Muscle layer of colon (tissue), 2 donors: ENCODE results near the gene CNOT10.
"Not testable (repeated sequence)": the region's sequence is repeated elsewhere in the genome, so short reads cannot be mapped to it uniquely, and the experiment has no call there.

ENCODE experiments used
- H3K27ac ChIP-seq: one replicate; pipeline ENCODE4 v1.7.0; 2013; ENCODE audit warnings: low read depth, mild to moderate bottlenecking, low read length, moderate library complexity
- H3K27me3 ChIP-seq, 2 donors: one replicate each; pipeline ENCODE4 v1.7.0; 2013; ENCODE audit warnings: low read length in 2 of 2, mild to moderate bottlenecking in 2 of 2; ENCODE audit not compliant: insufficient read depth in 2 of 2, control insufficient read depth in 1 of 2
- H3K36me3 ChIP-seq: one replicate; pipeline ENCODE4 v1.7.0; 2013; ENCODE audit warnings: mild to moderate bottlenecking, low read length; ENCODE audit not compliant: insufficient read depth
- H3K4me1 ChIP-seq: one replicate; pipeline ENCODE4 v1.7.0; 2013; ENCODE audit warnings: mild to moderate bottlenecking, low read length; ENCODE audit not compliant: insufficient read depth
- H3K4me3 ChIP-seq, 2 donors: one replicate each; pipeline ENCODE4 v1.7.0; 2013; ENCODE audit warnings: low read length in 2 of 2, low read depth in 1 of 2, mild to moderate bottlenecking in 1 of 2, moderate library complexity in 1 of 2
- H3K9ac ChIP-seq: one replicate; pipeline ENCODE4 v1.7.0; 2013; ENCODE audit warnings: low read length
- H3K9me3 ChIP-seq: one replicate; pipeline ENCODE4 v1.7.0; 2013; ENCODE audit warnings: mild to moderate bottlenecking, low read length
- donor health status: abdominal sarcoma.
- donor health status: Adenocarcinoma of cecum.

The CNOT10 gene

GRCh38 chr3:32797776-32798175, 112.8 kb downstream of the CNOT10 start:
- Histone ChIP-seq H3K27ac (no peak overlapping the region), H3K9me3 (no peaks in the 10 kb centered on the region), H3K36me3 (no peaks in the 10 kb centered on the region), H3K9ac (no peak overlapping the region), H3K27me3 (no peaks in the 10 kb centered on the region), H3K4me1 (no peaks in the 10 kb centered on the region), H3K4me3 (no peak overlapping the region)

DNA sequence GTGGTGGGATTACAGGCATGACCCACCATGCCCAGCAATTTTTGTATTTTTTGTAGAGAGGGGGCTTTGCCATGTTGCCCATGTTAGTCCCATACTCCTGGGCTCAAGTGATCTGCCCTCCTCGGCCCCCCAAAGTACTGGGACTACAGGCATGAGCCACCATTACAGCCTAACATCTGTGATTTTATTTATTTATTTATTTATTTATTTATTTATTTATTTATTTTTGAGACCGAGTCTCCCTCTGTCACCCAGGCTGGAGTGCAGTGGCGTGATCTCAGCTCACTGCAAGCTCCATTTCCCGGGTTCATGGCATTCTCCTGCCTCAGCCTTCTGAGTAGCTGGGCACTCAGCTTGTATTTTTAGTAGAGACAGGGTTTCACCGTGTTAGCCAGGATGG, 116.5 kb downstream of the CNOT10 start:
- H3K27me3 ChIP-seq, H3K9ac ChIP-seq, H3K9me3 ChIP-seq, H3K27ac ChIP-seq, H3K4me3 ChIP-seq, H3K36me3 ChIP-seq, H3K4me1 ChIP-seq: not testable (repeated sequence)

- peaks cover 6% of the 10 kb centered on the region for H3K4me1 ChIP-seq
- H3K9ac ChIP-seq: no peak overlapping the region
- H3K9me3 ChIP-seq: no peaks in the 10 kb centered on the region
- peaks cover 0 to 15% of the 10 kb centered on the region in 2 donors for H3K27me3 ChIP-seq
- H3K36me3 ChIP-seq: no peaks in the 10 kb centered on the region
- H3K27ac ChIP-seq: no peak overlapping the region
- H3K4me3 ChIP-seq: no peak overlapping the region
Observed at GRCh38 chr3:32813180-32813579, 128.2 kb downstream of the CNOT10 start.

DNA sequence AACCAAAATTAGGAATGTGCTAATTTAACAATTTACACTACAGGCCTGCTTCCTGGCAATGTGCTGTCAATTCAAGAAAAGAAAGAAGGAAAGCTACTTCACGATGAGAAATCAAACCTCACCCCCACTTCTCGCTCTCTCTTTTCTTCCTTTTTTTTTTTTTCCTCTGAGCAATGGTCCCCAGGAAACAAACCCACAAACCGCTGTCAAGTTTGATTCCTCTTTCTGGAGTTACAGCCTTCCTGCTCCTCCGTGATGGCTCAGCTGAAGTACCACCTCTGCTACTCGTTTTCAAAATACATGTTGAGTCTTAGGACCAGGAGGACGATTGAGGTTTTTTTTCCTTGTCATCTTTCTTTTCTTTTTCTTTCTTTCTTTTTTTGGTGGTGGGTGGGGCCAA, 129.4 kb downstream of the CNOT10 start:
- Histone ChIP-seq H3K27me3 (peaks cover 8 to 24% of the 10 kb centered on the region in 2 donors), H3K36me3 (no peaks in the 10 kb centered on the region), H3K27ac (no peak overlapping the region), H3K4me3 (no peak overlapping the region), H3K9me3 (no peaks in the 10 kb centered on the region), H3K4me1 (peaks cover 6% of the 10 kb centered on the region), H3K9ac (no peak overlapping the region)

- peaks cover 6% of the 10 kb centered on the region for H3K4me1 ChIP-seq
- no peaks in the 10 kb centered on the region for H3K9me3 ChIP-seq
- H3K4me3 ChIP-seq: no peak overlapping the region
- no peaks in the 10 kb centered on the region for H3K36me3 ChIP-seq
- no peak overlapping the region for H3K27ac ChIP-seq
- peaks cover 24 to 39% of the 10 kb centered on the region in 2 donors for H3K27me3 ChIP-seq
- H3K9ac ChIP-seq: no peak overlapping the region
Observed at GRCh38 chr3:32815841-32816438, 131.0 kb downstream of the CNOT10 start.

DNA sequence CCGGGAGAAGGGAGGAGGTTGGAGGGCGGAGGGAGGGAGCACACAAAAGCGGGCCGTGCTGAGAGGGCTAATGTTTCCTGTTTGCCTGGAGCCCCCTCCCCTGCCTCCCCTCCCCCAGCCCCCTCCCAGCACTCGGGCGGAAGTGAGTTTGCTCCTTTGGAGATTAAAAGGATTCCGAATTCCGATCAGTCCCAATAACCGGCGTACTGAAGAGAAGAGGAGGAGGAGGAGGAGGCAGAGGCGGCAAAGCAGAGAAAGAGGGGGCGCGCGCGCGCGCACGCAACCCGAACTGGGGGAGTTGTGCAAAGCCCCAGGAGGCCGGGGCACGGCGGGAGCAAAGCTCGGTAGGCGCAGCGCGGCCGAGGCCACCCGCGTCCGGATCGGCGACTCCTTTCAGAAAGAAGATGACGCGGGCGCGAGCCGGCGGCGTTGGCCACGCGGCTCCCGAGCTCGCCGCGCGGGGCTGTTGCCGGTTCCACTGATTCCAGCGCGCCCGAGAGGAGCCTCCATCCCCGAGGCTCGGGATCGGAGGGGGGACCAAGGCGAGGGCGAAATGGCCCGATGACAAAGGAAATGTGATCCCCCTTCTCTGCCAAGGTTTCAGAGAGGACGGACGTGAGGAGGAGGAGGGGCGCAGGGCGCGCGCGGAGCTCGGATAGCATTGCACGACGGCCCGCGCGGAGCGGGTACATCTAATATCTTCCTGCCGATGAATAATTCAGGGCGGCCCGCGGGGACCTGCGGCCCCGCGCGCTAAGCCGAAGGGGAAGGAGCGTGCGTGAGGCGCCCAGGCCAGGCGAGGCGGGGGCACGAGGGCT, 131.7 kb downstream of the CNOT10 start:
- peaks cover 30 to 44% of the 10 kb centered on the region in 2 donors for H3K27me3 ChIP-seq
- H3K4me1 ChIP-seq: peaks cover 6% of the 10 kb centered on the region
- H3K27ac ChIP-seq: no peak overlapping the region
- H3K4me3 ChIP-seq: peak overlapping the region; percentile 18 to 49
- H3K36me3 ChIP-seq: no peaks in the 10 kb centered on the region
- no peaks in the 10 kb centered on the region for H3K9me3 ChIP-seq
- H3K9ac ChIP-seq: no peak overlapping the region

GRCh38 chr3:32817257-32817557, 132.2 kb downstream of the CNOT10 start:
- no peak overlapping the region for H3K9ac ChIP-seq
- peaks cover 35 to 49% of the 10 kb centered on the region in 2 donors for H3K27me3 ChIP-seq
- H3K4me3 ChIP-seq: peak overlapping the region; percentile 18 to 49
- peaks cover 6% of the 10 kb centered on the region for H3K4me1 ChIP-seq
- H3K27ac ChIP-seq: no peak overlapping the region
- H3K9me3 ChIP-seq: no peaks in the 10 kb centered on the region
- H3K36me3 ChIP-seq: no peaks in the 10 kb centered on the region

- Histone ChIP-seq H3K27ac (no peak within 1 kb of the TSS), H3K27me3 (peaks cover 38 to 53% of the 10 kb centered on the region in 2 donors), H3K9me3 (no peaks in the 10 kb centered on the region), H3K4me3 (peak within 1 kb of the TSS; percentile 18 to 49), H3K36me3 (no peaks in the 10 kb centered on the region), H3K4me1 (peaks cover 6% of the 10 kb centered on the region), H3K9ac (no peak within 1 kb of the TSS)
Observed at GRCh38 chr3:32817558-32818228, 132.7 kb downstream of the CNOT10 start, which contains the start of gene TRIM71. Gene TRIM71 (plus strand): TSS chr3:32817997. CDS start chr3:32818081, 84 bp downstream.

DNA sequence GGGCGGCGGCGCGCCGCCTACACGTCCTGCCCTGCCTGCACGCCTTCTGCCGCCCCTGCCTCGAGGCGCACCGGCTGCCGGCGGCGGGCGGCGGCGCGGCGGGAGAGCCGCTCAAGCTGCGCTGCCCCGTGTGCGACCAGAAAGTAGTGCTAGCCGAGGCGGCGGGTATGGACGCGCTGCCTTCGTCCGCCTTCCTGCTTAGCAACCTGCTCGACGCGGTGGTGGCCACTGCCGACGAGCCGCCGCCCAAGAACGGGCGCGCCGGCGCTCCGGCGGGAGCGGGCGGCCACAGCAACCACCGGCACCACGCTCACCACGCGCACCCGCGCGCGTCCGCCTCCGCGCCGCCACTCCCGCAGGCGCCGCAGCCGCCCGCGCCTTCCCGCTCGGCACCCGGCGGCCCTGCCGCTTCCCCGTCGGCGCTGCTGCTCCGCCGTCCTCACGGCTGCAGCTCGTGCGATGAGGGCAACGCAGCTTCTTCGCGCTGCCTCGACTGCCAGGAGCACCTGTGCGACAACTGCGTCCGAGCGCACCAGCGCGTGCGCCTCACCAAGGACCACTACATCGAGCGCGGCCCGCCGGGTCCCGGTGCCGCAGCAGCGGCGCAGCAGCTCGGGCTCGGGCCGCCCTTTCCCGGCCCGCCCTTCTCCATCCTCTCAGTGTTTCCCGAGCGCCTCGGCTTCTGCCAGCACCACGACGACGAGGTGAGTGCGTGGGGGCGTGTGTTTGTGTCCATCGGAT, 133.4 kb downstream of the CNOT10 start:
- Histone ChIP-seq H3K4me1 (peaks cover 6% of the 10 kb centered on the region), H3K4me3 (peak overlapping the region in 1 of 2 donors; percentile 18), H3K9me3 (no peaks in the 10 kb centered on the region), H3K27me3 (peaks cover 38 to 53% of the 10 kb centered on the region in 2 donors), H3K27ac (no peak overlapping the region), H3K9ac (no peak overlapping the region), H3K36me3 (no peaks in the 10 kb centered on the region)

- Histone ChIP-seq H3K4me1 (peaks cover 6% of the 10 kb centered on the region), H3K36me3 (no peaks in the 10 kb centered on the region), H3K9me3 (no peaks in the 10 kb centered on the region), H3K9ac (no peak overlapping the region), H3K4me3 (peak overlapping the region in 1 of 2 donors; percentile 18), H3K27ac (no peak overlapping the region), H3K27me3 (peaks cover 38 to 53% of the 10 kb centered on the region in 2 donors)
Observed at GRCh38 chr3:32818970-32819511, 134.1 kb downstream of the CNOT10 start.
